GM19328 (cell line): ENCODE data around the gene TNFRSF13B.
"Not testable (repeated sequence)": the region's sequence is repeated elsewhere in the genome, so short reads cannot be mapped to it uniquely, and the experiment has no call there.

Experiments
- ATAC-seq: cut with Tn5 transposase; IDR thresholded peaks from one replicate; pipeline ENCODE4 v1.9.1; 2021; ENCODE audit warnings: mild to moderate bottlenecking, moderate library complexity; ENCODE audit not compliant: unreplicated experiment

TNFRSF13B gene

DNA sequence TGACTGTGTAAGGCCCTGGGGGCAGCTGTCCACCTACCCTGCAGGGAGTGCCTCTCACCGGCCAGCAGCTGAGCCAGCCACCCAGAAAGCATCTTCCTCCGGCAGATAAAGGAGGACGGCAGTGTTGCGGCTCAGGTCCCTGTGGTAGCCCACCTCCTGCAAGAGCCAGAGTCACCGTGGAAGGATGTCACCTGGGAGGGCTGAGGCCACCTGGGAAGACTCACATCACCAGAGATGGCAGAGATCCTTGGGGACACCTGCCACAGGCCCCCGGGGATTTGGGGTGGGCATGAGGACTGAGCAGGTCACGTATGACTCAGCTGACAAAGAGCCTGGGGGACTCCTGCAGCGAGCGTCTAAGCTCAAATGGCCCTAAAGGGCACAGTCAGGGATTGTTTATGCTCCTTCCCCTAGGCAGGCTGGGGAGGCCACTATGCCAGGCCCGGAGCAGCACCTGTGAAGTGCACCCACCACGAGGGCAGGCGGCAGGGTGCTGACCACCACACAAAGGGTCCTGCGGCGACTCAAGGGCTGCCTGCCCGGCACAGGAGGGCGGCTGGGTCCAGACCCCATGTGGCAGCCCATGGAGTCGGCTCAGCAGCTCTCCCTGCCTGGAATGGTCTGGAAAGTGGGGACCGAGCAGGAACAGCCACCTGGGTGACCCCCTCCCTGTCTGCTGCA is 44.1 kb downstream of the TNFRSF13B start:
- no peak for ATAC-seq

DNA sequence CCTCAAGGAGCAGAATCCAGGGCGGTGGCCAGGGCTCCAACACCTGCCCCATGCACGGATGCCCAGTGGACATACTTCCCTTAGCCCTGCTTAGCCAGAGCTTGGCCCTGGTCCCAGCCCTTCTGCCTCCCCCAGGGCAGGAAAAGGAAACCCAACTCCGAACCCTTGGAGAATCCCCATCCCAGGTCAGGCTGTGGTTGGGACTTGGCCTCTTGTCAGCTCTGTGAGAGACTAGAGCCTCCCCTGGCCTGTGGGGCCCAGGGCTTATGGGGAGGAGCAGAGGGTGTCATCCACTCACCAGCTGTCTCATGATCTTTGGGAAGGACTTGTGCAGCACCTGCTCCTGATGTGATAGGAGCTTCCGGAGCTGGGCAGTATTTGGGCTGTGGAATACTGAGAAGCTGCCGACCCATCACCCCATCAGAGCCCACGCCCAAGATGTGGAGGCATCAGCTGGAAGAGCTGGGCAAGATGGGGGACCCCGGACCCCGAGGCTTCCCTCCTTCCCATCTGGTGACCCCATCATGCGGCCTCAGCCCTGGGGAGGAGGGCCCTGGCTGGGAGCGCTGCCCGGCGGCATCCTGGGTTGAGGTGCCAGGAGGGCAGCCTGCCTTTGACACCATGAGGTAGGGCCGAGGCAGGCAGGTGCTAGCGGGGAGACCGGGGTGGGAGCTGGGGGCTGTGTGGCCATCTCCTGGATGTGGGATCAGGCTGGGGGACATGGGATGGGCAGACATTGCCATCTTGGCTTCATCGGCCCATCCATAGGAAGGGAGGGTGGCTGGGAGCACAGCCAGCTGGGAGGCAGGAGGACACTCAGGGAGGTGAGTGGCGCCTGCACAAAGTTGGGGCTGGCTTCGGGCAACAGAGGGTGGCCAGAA is 45.1 kb downstream of the TNFRSF13B start:
- no peak for ATAC-seq

DNA sequence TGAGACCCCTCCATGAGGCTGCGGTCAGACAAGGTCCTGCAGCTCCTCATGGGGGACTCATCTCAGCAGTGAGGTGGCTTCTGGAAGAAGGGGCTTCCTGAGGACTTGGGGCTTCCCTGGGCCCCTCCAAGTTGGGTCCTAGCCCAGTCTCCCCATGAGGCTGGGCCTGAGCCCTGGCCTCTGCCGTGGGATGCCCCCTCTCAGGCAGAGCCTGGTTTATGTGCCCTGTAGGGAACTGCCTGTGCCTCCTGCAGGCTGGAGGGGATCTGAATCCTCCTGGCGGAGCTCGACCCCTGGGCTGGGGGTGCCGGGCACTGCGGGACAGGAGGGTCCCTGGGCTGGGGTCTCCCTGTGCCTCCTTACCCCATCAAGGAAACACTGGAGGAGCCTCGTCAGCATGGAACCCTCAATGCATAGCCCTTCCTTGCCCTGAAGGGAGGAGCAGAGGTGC is 45.8 kb downstream of the TNFRSF13B start:
- no peak for ATAC-seq

DNA sequence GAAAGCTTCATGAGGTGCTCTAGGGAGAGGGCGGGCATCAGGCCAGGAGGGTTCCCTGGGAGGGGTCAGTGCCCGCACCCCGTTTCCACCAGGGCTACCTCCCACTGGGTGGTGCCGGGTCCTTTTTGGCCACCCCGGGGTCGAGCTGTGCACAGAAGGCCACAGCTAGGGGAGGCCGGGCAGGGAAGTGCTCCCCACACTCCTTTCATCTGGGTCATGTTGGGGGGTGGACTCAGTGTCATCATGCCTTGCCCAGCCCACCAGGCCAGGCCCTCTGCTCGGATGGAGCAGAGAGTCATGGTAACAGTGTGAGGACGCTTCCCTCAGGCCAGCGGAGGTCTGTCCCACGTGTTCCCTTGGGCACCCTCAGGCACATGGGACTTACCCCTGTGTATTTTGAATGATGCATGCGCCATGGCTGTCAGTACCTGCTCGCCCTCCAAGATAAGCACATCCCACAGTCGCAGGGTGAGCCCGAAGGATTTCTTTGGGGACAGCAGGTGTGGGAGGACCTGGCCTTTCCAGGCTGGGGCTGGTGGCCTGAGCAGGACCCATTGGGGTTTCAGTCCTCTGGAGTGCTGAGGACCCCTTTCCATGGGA is 46.4 kb downstream of the TNFRSF13B start:
- ATAC-seq: no peak

DNA sequence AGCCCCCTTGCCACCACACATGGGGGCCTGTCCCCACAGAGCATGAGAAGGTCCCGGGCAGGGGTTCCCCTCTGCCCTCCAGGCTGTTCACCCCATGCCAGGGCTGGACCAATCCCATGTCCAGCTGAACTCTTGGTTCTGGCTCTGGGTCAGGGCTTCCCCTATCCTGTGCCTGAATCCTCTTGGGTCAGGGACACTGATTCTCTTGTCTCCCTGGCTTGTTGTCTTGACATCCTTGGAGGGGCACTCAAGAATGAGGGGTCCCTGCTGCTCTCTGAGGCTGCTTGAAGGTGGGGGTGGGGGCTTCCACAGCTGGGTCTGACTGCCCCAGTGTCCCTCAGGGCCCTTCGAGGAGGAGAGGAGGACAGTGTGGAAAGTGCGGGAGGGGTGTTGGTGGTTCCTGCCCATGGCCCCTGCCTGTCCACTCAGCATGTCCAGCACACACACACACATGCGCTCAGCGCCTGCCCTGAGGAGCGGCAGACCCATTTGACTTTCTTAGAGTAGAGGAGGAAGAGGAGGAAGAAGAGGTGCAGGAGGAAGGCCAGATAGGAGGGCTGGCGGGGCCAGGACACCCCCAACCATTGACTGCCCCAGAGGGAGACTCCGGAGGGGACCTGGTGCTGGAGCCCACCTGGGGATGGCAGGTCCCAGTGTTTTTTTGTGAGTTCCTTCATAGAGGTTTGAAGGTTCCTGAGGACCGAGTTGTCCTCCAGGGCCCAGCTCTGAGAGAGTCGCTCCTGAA is 47.0 kb downstream of the TNFRSF13B start:
- no peak for ATAC-seq

DNA sequence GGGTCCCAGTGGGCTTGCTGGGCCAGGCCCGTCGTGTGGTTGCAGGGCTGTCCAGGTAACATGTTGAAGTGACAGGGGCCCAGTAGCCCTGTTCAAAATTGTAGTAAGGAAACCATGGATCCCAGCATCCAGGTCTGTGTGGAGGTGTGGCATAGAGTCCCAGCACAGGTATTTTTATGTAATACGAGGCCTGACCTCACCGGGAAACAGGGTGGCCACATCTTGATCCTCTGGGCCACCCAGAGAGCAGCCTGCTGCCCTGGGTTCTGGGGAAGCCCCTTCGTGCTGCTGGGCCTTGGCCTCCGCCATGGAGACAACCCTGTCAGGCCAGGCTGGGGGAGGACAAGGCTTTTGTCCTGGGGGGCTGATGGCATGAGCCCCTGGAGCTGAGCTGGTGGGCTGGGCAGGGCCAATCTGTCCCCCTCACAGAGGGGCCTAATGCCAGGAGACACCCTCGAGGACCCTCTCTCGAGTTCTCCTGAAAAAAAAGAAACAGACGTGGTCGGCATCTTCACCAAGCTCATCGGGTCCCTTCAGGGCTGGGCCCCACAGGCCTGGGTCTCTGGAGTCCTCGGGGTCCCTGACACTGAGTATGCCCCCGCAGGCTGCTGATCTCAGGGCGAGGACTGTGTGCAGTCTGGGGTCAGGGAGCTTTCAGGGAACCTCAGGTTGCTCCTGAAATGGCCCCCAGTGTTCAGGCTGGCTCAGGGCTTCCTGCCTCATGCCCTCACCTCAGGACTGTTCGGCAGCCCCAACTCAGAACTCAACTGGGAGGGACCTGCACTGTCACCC is 47.8 kb downstream of the TNFRSF13B start:
- no peak for ATAC-seq

DNA sequence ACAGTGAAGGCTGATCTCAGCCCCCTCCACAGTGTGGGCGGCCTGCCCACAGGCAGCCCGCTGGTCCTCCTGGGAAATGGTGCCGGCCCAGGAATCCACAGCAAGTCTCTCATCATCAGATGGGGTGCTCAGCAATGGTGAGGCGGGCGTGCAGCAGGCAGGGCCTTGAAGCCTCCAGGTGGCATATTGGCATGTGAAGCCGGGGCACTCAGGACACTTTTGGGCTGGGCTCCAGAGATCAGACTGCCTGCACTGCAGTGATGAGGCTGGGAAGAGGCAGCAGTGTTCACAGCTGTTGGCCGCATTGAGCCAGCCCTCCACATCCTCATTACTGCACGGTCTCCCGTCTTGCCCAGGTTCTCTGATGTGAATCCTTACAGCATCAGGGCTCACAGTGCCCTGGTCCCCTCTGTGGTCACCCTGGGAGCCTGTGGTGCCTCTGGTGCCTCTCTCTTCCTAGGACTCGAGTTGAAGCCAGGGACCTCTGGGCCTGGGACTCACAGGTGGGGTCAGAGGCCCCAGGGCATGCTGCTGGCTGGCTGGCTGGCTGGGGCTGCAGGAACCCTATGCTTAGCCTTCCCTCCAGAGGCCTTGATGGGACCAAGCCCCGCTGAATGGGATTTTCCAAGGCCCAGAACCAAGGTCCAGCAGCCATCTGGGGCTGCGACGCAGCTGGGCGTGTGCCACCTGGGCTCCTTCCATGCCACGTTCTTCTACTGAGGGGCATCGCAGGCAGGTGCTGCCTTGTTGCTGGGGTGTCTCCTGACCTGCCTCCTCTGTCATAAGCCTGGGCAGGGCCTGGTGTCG is 48.6 kb downstream of the TNFRSF13B start:
- no peak for ATAC-seq

DNA sequence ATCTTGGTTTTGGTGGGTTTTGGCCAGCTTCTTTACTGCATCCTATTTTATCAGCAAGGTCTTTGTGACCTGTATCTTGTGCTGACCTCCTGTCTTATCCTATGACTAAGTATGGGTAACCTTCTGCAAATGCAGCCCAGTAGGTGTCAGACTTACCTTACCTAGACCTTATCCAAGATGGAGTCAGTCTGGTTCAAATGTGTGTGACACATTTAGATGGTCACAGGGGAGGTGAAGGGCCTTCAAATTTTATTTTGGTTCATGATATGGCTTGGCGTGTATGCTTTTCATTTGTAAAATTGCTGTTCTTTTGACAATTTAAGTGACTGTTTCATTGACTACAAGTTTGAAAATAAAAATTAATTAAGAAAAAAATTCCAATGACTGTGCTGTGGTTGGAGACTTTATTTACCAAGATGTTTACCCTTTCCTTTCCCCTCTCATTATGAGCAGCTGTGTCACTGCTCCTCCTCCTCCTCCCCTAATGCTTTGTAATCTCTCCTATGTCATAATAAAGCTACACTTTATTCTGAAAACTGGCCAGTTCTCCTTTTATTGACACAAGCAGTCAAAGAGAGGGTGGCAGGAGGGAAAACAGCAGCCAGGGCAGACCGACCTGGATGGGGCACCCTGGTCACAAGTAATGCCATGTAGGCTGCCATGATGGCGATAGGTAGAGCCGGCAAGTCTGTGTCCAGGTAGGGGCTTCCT is 49.4 kb downstream of the TNFRSF13B start:
- ATAC-seq: no peak

DNA sequence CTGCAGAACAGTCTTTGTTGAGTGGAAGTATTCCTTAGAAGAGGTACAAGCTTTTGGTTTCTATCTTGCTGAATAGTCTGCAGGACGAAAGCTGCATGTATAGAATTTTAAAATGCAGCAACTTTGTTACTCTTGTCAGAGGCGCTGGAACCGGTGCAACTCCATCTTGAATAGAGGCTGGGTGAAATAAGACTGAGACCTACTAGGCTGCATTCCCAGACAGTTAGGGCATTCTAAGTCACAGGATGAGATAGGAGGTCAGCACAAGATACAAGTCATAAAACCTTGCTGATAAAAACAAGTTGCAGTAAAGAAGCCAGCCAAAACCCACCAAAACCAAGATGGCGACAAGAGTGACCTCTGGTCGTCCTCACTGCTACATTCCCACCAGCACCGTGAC is 50.5 kb downstream of the TNFRSF13B start:
- not testable (repeated sequence) for ATAC-seq

DNA sequence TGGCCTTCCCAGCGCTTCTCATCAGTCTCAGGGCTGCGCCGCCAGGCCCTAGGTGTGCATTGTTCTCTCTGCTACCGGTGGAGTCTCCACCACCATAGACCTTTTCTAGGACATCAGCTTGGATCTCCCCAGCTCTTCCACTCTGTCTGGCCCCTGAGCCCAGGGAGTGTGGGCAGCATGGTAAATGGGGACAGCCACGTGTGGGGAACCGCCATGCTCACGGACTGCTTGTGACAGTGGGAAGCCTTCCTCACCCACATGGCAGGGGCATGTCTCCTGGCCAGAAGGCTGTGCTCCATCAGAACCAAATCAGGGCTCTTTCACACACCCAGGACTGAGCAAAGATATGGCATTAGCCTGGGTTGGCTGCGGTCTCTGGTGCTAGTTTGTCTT is 51.3 kb downstream of the TNFRSF13B start:
- ATAC-seq: no peak

DNA sequence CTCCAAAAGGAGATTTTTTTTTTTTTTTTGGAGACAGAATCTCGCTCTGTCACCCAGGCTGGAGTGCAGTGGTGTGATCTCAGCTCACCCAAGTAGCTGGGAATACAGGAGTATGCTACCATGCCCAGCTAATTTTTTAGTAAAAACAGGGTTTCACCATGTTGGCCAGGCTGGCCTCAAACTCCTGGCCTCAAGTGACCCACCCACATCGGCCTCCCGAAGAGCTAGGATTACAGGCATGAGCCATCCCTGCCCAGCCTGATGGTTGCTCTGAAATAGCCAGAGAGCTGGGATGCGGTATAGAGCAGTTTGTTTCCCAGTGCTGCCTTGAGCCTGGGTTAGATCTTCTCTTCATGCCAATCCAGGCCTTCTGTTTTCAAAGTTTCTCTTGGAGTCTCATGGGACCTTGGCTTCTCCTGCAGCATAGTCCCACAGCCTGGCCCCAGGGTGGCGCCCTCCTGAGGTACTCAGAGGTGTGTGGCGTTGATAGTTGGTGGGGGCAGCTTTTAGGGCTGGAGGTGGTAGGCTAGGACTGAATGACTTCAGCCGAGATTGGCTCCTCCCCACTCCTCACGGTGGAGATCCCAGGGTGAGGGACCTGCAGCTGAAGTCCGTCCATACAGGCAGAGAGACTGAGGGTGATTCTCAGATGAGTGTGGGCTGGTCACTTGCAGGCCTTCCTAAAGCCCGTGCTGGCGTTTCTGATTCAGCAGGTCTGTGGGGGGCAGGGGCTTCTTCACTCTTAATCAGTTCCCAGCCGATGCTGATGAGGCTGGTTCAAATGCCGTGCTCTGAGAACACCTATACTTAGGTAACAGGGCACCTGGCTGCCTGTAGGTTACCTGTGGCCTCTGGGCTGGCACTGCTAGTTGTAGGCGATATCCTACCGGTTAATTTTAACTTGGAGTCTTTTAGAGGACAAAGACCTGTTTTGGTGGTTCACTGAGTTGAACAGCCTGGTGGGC is 52.0 kb downstream of the TNFRSF13B start:
- no peak for ATAC-seq

DNA sequence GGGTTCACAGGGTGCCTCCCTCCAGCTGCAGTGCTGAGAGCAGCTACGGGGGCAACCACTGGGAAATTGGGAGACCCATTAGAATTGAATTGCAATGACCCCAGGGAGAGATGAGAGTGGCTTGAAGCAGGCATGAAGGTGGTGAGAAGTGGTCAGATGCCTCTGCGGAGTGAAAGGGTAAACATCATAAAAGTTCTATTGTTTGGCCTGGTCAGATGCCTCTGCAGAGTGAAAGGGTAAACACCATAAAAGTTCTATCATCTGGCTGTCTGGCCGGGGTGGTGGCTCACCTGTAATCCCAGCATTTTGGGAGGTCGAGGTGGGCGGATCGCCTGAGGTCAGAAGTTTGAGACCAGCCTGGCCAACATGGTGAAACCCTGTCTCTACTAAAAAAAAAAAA is 53.5 kb downstream of the TNFRSF13B start:
- ATAC-seq: no peak

DNA sequence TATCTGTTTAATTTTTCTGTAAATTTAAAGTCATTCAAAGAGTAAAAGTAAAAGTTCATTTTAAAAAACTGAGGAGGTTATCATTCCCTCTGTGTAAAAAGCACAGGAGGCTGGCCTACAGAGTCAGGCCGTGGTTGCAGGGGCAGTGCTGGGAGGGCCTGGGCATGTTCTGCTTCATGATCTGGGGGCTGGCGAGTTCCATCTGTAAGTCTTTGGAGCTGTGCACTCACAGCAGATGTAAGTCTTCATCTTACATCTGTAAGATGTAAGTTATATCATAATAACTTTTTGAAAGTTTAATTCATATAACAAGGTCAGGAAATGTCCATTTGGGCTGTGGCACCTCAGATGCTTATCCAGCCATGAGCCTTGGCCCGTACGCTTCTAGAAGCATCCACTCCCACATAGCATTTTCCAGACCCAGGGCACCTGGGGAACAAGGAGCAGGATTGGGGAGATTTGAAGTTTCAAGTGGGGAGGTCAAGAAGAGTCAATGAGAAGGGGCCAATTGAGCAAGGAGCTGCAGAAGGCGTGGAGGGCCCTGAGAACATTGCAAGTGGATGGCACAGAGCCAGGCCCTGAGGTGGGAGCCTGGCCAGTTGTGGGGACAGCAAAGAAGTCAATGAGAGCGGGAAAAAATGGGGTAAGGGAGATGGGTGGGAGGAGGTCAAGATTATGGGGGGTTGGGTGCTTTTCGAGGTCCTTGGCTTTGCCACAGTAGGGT is 54.1 kb downstream of the TNFRSF13B start:
- ATAC-seq: no peak

DNA sequence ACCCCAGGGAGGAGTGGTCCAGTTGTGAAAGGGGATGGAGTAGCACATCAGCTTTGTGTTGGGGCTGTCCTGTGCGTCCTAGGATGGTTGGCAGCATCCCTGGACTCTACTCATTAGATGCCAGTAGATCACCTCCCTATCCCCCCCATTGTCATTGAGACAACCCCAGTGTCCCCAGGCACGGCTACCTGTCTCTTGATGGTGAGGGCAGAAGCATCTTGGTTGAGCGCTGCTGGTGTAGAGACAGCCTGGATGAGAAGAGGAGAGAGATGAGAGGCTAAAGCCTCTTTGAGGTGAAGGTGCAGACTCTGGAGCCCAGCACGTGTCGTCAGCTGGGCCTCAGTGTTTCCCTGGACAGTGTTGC is 55.4 kb downstream of the TNFRSF13B start:
- no peak for ATAC-seq

DNA sequence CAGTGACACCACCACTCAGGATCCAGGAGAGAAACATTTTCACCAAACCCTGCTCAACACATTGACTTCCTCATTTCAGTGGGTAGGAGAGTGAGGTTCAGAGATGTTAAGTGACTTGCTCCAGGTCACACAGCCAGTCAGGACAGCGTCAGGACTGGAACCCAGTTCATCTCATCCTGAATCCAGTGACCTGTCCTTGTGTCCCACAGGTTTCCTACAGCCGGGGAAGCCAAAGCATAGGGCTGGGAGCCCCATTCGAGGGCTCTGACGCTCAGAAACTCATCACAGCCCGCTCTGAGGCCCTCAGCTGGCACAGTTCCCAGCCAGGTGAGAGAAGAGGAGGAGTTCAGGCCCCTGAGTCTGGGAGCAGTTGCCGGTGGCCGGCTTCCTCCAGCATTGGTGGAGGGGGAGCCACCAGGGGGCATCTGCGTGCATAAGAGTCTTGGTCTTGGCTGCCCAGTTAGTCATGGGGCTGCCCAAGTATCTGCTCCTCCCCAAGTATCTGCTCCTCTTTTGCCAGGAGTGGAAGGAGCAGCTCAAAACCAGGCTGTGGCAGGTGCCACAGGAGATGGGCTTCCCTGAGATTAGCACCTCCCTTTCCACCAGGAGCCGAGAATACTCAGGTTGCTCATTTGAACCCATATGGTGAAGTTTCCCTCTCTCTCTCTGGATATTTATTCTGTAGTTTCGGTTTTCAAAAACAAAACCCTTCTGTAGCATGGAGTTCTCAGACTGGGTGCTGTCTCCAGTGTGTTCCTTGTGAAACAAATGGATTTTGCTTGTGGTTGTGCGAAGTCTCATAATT is 56.0 kb downstream of the TNFRSF13B start:
- ATAC-seq: no peak

DNA sequence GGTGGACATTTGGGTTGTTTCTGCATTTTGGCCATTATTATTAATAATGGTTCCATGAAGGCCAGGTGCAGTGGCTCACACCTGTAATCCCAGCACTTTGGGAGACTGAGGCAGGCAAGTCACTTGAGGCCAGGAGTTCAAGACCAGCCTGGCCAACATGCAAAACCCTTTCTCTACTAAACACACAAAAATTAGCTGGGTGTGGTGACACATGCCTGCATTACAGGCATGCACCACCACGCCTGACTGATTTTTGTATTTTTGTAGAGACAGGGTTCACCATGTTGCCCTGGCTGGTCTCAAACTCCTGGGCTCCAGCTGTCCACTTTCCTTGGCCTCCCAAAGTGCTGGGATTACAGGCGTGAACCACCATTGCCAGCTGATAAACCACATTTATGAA is 58.5 kb downstream of the TNFRSF13B start:
- no peak for ATAC-seq
